NCI-H1694 (cell line): Measurements from ENCODE around the gene CLPTM1L.

ENCODE experiments used
- DNase-seq: peaks from one replicate; lab custom pipeline; 2025; lab: John Stamatoyannopoulos, UW

CLPTM1L gene

GRCh38 chr5:1274471-1274870 lies 70.4 kb downstream of the CLPTM1L start:
- DNase-seq: no peak

DNA sequence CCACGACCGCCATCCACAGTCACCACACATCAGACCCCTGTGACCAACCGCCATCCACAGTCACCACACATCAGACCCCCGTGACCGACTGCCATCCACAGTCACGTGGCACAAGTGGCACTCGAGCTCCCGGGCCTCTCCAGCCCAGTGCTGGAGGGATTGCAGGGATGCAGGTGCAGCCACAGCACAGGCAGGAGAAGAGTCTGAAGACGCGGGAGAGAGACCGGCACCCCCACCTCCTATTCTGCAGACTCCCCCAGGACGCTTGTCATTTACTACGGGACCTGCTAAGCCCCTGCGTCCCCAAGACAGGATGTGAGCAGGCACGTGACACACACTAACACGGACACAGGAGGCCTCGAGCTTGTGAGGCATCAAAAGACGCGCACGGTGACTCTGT lies 71.2 kb downstream of the CLPTM1L start:
- DNase-seq: no peak

DNA sequence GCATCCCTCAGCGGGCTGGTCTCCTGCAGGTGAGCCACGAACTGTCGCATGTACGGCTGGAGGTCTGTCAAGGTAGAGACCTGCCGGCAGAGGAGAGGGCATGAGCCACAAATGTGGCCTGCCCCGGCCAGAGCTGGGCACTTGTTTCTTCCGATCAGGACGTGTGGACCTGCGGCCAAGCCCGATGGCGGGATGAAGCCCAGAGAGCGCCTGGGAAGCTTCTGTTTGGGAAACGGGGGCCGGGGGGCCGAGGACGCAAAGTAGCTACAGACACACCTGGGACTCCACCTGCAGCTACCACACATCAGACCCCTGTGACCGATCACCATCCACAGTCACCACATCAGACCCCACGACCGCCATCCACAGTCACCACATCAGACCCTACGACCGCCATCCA lies 72.7 kb downstream of the CLPTM1L start:
- no peak for DNase-seq

DNA sequence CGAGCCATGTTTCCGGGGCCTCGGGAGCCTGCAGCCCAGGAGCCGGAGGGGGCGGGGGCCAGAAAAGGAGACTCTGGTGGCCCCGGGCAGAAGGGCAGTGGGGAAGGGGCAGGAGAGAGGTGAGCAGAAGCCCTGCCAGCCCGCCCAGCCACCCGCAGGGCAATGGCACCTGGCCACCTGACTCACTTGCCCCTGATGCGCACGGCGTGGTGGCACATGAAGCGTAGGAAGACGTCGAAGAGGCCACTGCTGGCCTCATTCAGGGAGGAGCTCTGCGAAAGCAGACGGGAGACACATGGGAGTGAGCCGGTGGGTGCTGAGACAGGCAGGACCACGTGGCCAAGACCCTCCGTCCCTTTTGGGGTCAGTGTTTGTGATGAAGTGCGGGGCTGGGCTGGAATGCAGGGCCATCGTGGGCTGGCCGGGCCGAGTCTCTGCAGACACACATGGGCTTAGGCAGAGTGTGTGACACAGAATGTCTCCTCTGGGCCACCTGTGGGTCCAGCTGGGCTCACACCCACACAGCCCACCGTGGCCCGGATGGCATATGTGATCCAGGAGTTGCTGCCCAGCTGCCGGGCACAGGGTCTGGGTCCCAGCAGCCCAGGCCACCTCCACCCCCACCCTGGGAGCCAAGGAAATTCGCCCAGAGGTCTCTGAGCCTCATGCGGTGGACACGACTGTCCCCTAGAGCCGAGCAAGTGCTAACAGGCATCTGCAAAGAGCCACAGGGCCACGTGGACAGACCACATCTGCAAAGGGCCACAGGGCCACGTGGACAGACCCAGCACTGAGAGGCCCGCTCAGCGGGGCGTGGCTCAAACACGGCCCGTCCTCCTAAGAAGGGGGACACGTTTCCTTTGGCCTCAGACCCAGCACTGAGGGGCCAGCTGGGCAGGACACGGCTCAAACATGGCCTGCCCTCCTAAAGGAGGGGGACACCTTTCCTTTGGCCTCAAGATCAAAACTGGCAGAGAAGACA lies 73.7 kb downstream of the CLPTM1L start:
- no peak for DNase-seq

DNA sequence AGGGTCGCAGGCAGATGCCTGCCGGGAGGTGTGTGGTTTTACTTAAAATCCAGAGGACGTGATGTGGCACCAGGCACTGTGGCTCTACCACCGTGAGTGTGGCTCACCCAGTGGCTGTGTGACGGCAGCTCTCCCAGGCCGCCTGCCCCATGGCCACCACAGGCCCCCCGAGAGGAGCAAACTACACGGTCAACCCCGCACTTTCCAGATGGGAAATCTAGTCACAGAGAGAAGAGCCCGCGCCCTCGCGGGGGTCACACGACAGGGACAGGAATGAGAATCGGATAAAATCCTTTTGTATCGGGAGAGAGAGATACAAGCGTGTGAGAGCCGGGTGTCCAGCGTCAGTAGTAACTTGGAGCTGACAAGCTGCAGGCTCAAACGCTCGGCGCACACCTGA lies 74.5 kb downstream of the CLPTM1L start:
- DNase-seq: no peak

DNA sequence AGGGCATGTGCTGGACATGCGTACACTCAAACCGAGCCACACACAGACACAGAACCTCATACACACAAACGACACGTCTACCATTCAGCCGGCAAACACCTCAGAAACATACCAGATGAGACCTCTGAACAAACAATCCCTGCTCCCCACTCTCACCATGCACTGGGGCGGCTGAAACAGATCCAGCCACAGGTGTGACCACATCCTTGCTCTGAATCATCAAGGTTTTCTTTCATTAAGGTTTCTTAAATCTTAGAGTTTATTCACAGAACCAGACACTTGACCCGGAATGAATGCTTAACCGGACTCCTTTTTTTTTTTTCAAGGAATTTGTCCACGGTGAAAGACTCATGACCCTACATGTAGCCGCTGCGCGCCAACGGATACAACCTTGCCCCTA lies 76.2 kb downstream of the CLPTM1L start:
- no peak for DNase-seq

GRCh38 chr5:1268056-1268455 lies 76.8 kb downstream of the CLPTM1L start:
- no peak for DNase-seq
